Measurements from ENCODE around the gene LHPP.

- TF ChIP-seq CTCF (conservative IDR thresholded peaks at IDR 0.05) (no peak), ZFX (IDR thresholded peaks at IDR 0.05) (no peak)
These were observed 153.6 kb downstream of the LHPP start for GRCh38 chr10:124615259-124615658.
